HCT116 (cell line): ENCODE data around the gene ZMYM2.

Experiments used
- CEBPB ChIP-seq: IDR thresholded peaks from 2 replicates; pipeline ENCODE4 v1.6.1; 2012; ENCODE audit warnings: low read depth
- EZH2 ChIP-seq: fragments of 200-600 bp; sonication (generic); IDR thresholded peaks from 2 replicates; pipeline ENCODE4 v1.6.1; 2017; ENCODE audit warnings: antibody characterized with exemption, mixed run types
- EZH2phosphoT487 ChIP-seq: fragments of 200-600 bp; IDR thresholded peaks from 2 replicates; pipeline ENCODE4 v1.6.1; 2018; ENCODE audit warnings: antibody characterized with exemption, borderline replicate concordance
- POLR2A ChIP-seq: IDR thresholded peaks from 2 replicates; pipeline ENCODE4 v1.7.0; 2011; ENCODE audit warnings: borderline replicate concordance; ENCODE audit not compliant: insufficient read depth, insufficient read length; ENCODE audit errors: extremely low read depth
- POLR2AphosphoS5 ChIP-seq: IDR thresholded peaks from 2 replicates; pipeline ENCODE4 v1.6.1; 2011; ENCODE audit warnings: mild to moderate bottlenecking, low read depth, low read length, moderate library complexity
- RAD21 ChIP-seq: IDR thresholded peaks from 2 replicates; pipeline ENCODE4 v1.6.1; 2012; ENCODE audit warnings: low read depth, mild to moderate bottlenecking
- REST ChIP-seq: IDR thresholded peaks from 2 replicates; pipeline ENCODE4 v1.6.1; 2012; ENCODE audit warnings: low read depth
- SRF ChIP-seq: IDR thresholded peaks from 2 replicates; pipeline ENCODE4 v1.6.1; 2012; ENCODE audit warnings: low read depth
- ZFX ChIP-seq: fragments of 450-650 bp; IDR thresholded peaks from 2 replicates; pipeline ENCODE4 v1.6.1; 2017
- ZNF274 ChIP-seq: fragments of 200-500 bp; sonication (Bioruptor generic); IDR thresholded peaks from 2 replicates; pipeline ENCODE4 v1.6.1; 2014; ENCODE audit warnings: mild to moderate bottlenecking, low read depth, low read length, inconsistent platforms
- TF ChIP-seq, protein P1 (sequence below), 3 experiments: fragments of 200-600 bp in 1 of 3; sonication (generic) in 1 of 3; IDR thresholded peaks in 2 of 3; conservative IDR thresholded peaks in 1 of 3; 2 replicates each; pipeline ENCODE4 v1.5.1; 2012 to 2017; ENCODE audit warnings: low read depth in 2 of 3, low read length in 2 of 3, antibody characterized with exemption in 1 of 3, borderline replicate concordance in 1 of 3, control low read depth in 1 of 3, mild to moderate bottlenecking in 1 of 3, mixed read lengths in 1 of 3, mixed run types in 1 of 3, moderate library complexity in 1 of 3; ENCODE audit not compliant: insufficient read depth in 1 of 3
- TF ChIP-seq, protein P2 (sequence below): IDR thresholded peaks from 2 replicates; pipeline ENCODE4 v1.6.1; 2011; ENCODE audit warnings: mild to moderate bottlenecking, low read length, moderate library complexity; ENCODE audit not compliant: insufficient replicate concordance; ENCODE audit errors: extremely low read depth

- no peak for TF ChIP-seq SRF
- no peak for TF ChIP-seq POLR2AphosphoS5
- TF ChIP-seq CEBPB, result no peak
- TF ChIP-seq EZH2phosphoT487, result no peak
- TF ChIP-seq, protein P1, sequence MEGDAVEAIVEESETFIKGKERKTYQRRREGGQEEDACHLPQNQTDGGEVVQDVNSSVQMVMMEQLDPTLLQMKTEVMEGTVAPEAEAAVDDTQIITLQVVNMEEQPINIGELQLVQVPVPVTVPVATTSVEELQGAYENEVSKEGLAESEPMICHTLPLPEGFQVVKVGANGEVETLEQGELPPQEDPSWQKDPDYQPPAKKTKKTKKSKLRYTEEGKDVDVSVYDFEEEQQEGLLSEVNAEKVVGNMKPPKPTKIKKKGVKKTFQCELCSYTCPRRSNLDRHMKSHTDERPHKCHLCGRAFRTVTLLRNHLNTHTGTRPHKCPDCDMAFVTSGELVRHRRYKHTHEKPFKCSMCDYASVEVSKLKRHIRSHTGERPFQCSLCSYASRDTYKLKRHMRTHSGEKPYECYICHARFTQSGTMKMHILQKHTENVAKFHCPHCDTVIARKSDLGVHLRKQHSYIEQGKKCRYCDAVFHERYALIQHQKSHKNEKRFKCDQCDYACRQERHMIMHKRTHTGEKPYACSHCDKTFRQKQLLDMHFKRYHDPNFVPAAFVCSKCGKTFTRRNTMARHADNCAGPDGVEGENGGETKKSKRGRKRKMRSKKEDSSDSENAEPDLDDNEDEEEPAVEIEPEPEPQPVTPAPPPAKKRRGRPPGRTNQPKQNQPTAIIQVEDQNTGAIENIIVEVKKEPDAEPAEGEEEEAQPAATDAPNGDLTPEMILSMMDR (IDR thresholded peaks at IDR 0.05 in 2 of 3, conservative IDR thresholded peaks at IDR 0.05 in 1 of 3; ENCODE audit: borderline replicate concordance in 1 of 3, insufficient read depth in 1 of 3, low read depth in 2 of 3, low read length in 2 of 3), result no peak
- TF ChIP-seq RAD21, result no peak
- TF ChIP-seq POLR2A, result no peak
- TF ChIP-seq ZFX, result no peak
- no peak for TF ChIP-seq EZH2
- no peak for TF ChIP-seq REST
- TF ChIP-seq, protein P2, sequence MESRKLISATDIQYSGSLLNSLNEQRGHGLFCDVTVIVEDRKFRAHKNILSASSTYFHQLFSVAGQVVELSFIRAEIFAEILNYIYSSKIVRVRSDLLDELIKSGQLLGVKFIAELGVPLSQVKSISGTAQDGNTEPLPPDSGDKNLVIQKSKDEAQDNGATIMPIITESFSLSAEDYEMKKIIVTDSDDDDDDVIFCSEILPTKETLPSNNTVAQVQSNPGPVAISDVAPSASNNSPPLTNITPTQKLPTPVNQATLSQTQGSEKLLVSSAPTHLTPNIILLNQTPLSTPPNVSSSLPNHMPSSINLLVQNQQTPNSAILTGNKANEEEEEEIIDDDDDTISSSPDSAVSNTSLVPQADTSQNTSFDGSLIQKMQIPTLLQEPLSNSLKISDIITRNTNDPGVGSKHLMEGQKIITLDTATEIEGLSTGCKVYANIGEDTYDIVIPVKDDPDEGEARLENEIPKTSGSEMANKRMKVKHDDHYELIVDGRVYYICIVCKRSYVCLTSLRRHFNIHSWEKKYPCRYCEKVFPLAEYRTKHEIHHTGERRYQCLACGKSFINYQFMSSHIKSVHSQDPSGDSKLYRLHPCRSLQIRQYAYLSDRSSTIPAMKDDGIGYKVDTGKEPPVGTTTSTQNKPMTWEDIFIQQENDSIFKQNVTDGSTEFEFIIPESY, result no peak
- no peak for TF ChIP-seq ZNF274
Observed at GRCh38 chr13:19961489-19961888, 3.0 kb downstream of the ZMYM2 start.
